ENCODE results near the gene LDHB.
"Not testable (repeated sequence)": the region's sequence is repeated elsewhere in the genome, so short reads cannot be mapped to it uniquely, and the experiment has no call there.

Gene LDHB

DNA sequence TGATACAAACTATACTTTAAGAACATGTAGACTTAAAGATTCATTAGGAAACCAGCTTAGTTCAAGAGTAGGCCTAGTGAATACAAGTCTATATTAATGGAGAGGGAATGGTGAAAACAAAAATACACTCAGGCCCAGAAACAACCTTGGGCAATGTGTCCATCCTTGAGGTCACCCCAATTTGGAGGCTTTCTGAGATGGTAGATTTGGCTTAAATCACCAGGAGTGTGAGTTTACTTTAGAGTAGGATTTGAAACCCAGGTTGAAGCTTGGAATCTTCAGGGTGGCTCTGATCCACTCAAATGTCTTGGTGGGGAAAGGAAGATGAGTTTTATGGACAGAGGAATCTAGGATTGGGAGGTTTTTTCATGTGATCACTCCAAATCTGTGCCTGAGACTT, 10.5 kb downstream of the LDHB start:
- TF ChIP-seq Cebpa-rat (IDR thresholded peaks at IDR 0.05), result no peak
- Histone ChIP-seq H3K27me3 (no peaks in the 10 kb centered on the region), H3K9me3 (no peaks in the 10 kb centered on the region), H3K4me2 (no peak overlapping the region), H4K20me1 (peaks cover 87% of the 10 kb centered on the region), H3K4me3 (no peak overlapping the region), H3K4me1 (no peaks in the 10 kb centered on the region), H3K27ac (no peak overlapping the region), H3K36me3 (peaks cover 97% of the 10 kb centered on the region), H3K9ac (no peak overlapping the region)

DNA sequence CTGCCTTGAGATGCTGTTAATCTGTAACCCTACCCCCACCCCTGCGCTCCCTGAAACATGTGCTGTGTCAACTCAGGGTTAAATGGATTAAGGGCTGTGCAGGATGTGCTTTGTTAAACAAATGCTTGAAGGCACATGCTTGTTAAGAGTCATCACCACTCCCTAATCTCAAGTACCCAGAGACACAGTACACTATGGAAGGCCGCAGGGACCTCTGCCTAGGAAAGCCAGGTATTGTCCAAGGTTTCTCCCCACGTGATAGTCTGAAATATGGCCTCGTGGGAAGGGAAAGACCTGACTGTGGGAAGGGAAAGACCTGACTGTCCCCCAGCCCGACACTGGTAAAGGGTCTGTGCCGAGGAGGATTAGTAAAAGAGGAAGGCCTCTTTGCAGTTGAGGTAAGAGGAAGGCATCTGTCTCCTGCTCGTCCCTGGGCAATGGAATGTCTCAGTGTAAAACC, 12.6 kb downstream of the LDHB start:
- H3K27ac ChIP-seq, result not testable (repeated sequence)

DNA sequence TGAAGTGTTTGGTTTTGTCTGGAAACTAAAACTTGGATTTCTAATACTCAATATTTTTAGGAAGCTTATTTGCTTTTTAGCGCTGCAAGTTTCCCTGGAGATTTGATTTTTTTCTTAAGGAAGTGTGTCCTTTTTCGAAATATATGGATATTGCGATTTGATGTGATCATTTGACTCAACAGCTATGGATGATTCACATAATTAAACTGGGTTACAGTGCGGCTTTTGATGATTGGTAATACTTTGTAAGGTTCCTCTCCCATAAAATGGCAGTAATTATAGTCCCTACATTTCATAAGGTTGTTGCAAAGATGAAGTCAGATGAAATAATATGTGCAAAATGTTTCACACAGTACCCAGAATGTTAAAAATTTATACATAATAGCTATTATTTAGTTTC, 13.1 kb downstream of the LDHB start:
- no peak overlapping the region for H3K4me2 ChIP-seq
- H3K4me3 ChIP-seq, result no peak overlapping the region
- no peaks in the 10 kb centered on the region for H3K9me3 ChIP-seq
- H4K20me1 ChIP-seq, result peaks cover 83% of the 10 kb centered on the region
- no peaks in the 10 kb centered on the region for H3K27me3 ChIP-seq
- no peak for TF ChIP-seq Cebpa-rat (IDR thresholded peaks at IDR 0.05)
- H3K9ac ChIP-seq, result no peak overlapping the region
- H3K4me1 ChIP-seq, result no peaks in the 10 kb centered on the region
- H3K36me3 ChIP-seq, result peaks cover 94% of the 10 kb centered on the region
- no peak overlapping the region for H3K27ac ChIP-seq

More for the DNA sequence above, 12.6 kb downstream of the LDHB start:
- not testable (repeated sequence) for H3K4me3 ChIP-seq, H3K27me3 ChIP-seq, H3K4me1 ChIP-seq, H3K4me2 ChIP-seq, H3K9ac ChIP-seq, H3K9me3 ChIP-seq
- H3K36me3 ChIP-seq, result peaks cover 96% of the 10 kb centered on the region
- peaks cover 85% of the 10 kb centered on the region for H4K20me1 ChIP-seq

DNA sequence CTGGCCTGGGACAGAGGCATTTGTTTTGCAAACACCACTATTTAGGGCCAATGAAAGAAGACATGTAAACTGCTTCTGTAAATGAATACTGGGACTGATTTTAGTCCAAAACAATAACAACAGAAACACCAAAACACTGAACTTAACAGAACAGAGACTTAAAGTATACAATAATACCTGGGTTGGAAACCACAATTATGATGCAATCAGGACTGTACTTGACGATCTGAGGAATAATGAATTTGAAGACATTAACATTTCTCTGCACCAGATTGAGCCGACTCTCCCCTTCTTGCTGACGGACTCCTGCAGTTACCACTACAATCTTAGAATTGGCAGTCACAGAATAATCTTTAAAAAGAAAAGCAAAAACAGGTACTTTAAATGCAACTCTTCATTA, 13.9 kb downstream of the LDHB start:
- Histone ChIP-seq H3K36me3 (peaks cover 94% of the 10 kb centered on the region), H3K4me3 (no peak overlapping the region), H3K27me3 (no peaks in the 10 kb centered on the region), H3K9ac (no peak overlapping the region), H3K4me1 (no peaks in the 10 kb centered on the region), H3K27ac (no peak overlapping the region), H3K9me3 (no peaks in the 10 kb centered on the region), H4K20me1 (peaks cover 83% of the 10 kb centered on the region), H3K4me2 (no peak overlapping the region)
- TF ChIP-seq Cebpa-rat (IDR thresholded peaks at IDR 0.05), result no peak

DNA sequence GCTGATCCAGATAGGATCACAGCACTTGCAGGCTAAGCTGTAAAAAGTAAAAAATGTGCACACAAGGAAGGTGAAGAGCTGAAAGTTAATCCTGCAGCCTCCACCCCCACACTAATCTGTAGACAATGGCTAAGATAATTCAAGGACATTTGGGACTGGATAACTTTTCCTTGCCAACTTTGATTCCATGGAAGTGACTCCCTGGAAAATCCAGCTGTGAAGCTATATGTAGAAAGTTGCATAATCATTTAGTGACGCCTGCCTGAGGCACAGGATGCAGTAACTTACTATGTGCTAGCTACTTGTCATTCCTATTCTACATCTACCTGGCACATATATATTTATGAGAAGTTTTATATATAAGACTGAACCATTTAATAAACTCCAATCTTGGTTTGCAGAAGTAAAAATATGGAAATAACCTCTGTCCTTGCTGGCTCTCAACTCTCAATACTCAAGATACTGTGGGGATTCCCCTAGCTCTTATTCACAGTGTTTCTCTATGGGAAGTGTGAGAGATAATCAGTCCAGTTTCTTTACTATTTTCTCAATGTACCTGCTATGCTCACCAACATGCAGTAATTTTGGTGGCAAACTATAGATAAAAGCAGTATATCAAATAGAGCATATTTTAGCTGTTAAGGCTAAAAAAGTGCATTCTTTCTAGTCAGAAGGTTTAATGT, 14.8 kb downstream of the LDHB start:
- no peaks in the 10 kb centered on the region for H3K27me3 ChIP-seq
- no peak overlapping the region for H3K9ac ChIP-seq
- H3K9me3 ChIP-seq, result no peaks in the 10 kb centered on the region
- no peak overlapping the region for H3K4me3 ChIP-seq
- no peak for TF ChIP-seq Cebpa-rat (IDR thresholded peaks at IDR 0.05)
- H4K20me1 ChIP-seq, result peaks cover 83% of the 10 kb centered on the region
- H3K4me1 ChIP-seq, result no peaks in the 10 kb centered on the region
- H3K36me3 ChIP-seq, result peaks cover 94% of the 10 kb centered on the region
- no peak overlapping the region for H3K27ac ChIP-seq
- no peak overlapping the region for H3K4me2 ChIP-seq

DNA sequence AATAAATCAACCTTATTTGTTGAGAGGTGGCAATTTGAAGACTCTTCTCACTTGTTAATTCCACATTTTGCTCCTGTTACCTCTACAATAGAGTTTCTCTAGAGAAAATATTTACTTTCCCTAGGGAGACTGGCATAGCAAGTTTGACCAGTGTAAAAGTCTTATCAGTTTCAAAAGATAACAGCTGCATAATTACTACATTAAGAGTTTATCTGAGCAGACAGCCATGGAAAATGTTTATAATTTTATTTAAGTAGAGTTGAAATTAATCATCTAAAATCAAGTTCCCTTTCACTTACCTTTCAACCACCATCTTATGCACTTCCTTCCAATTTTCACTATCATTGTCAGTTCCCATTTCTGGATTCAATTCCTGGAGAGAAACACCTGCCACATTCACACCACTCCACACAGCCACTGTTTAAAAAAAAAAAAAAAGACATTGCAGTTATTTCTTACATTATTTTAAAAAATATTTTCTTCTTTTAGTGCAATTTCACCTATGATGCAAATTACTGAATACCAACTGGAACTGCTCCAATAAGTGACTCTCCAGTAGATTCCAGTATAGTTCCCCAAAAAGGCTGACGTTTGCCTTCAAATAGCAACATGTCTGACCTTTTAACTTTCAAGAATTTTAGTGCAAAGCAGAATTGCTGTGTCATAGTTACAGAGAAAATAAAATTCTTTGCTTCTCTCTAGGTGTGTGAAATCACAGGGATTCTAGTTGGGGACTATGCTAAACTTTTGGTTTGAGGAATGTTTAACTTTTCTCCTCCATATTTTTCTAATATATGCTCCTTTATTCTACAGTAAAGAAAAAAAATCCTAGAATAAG, 19.4 kb downstream of the LDHB start:
- no peak for TF ChIP-seq Cebpa-rat (IDR thresholded peaks at IDR 0.05)
- Histone ChIP-seq H3K9ac (no peak overlapping the region), H4K20me1 (peaks cover 86% of the 10 kb centered on the region), H3K4me3 (no peak overlapping the region), H3K27me3 (no peaks in the 10 kb centered on the region), H3K9me3 (no peaks in the 10 kb centered on the region), H3K36me3 (peaks cover 93% of the 10 kb centered on the region), H3K27ac (no peak overlapping the region), H3K4me2 (no peak overlapping the region), H3K4me1 (no peaks in the 10 kb centered on the region)

DNA sequence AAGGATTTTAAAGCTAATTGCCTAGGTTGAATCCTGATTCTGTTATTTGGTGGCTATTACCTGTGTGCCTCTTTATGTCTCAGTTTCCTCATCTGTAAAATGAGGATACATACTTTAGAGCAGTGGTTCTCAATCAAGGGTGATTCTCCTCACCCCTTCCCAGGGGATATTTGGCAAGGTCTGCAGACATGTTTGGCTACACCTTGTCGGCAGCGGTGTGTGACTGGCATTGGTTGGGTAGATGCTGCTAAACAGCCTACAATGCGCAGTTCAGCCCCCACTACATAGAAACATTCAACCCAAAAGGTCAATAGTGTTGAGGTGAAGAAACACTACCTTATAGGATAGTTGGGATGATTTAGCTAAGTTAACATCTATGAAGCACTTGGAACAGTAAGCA, 23.4 kb downstream of the LDHB start:
- no peak for TF ChIP-seq Cebpa-rat (IDR thresholded peaks at IDR 0.05)
- Histone ChIP-seq H3K27me3 (no peaks in the 10 kb centered on the region), H3K4me2 (no peak overlapping the region), H4K20me1 (peaks cover 50% of the 10 kb centered on the region), H3K4me3 (no peak overlapping the region), H3K9me3 (no peaks in the 10 kb centered on the region), H3K9ac (no peak overlapping the region), H3K36me3 (peaks cover 60% of the 10 kb centered on the region), H3K4me1 (no peaks in the 10 kb centered on the region), H3K27ac (no peak overlapping the region)

DNA sequence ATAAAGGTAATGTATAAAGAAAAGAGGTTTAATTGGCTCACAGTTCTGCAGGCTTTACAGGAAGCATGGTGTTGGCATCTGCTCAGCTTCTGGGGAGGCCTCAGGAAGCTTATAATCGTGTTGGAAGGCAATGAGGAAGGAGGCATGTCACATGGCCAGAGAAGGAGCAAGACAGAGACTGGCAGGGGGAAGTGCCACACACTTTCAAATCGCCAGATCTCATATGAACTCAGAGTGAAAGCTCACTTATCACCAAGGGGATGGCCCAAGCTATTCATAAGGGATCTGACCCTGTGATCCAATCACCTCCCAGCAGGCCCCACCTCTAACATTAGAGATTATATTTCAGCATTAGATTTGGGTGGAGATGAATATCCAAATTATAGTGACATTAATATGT, 26.3 kb downstream of the LDHB start:
- no peak overlapping the region for H3K4me3 ChIP-seq
- H3K27ac ChIP-seq, result no peak overlapping the region
- peaks cover 31% of the 10 kb centered on the region for H3K36me3 ChIP-seq
- no peak overlapping the region for H3K9ac ChIP-seq
- TF ChIP-seq Cebpa-rat (IDR thresholded peaks at IDR 0.05), result no peak
- no peaks in the 10 kb centered on the region for H3K9me3 ChIP-seq
- H3K4me1 ChIP-seq, result no peaks in the 10 kb centered on the region
- no peak overlapping the region for H3K4me2 ChIP-seq
- peaks cover 22% of the 10 kb centered on the region for H4K20me1 ChIP-seq
- no peaks in the 10 kb centered on the region for H3K27me3 ChIP-seq

DNA sequence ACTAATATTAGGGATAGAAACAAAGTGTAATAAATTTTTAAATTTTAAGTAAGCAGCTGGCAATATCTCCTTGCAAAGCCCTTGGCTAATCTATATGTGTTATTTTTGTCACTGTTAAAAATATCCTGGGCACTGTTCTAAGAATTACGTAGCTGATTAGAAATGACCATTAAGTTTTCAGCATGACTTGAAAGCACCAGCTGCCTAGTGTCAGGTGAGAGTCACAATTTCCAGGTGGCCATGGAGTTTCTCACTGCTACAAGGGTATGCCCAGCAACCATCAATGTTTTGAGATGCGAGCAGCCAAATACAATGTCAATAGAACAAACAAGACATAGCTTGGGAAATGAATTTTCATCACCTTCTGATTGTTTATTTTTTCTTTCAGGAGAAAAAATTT, 29.7 kb downstream of the LDHB start:
- H3K4me3 ChIP-seq, result no peak overlapping the region
- no peaks in the 10 kb centered on the region for H3K36me3 ChIP-seq
- H3K27ac ChIP-seq, result no peak overlapping the region
- TF ChIP-seq Cebpa-rat (IDR thresholded peaks at IDR 0.05), result no peak
- no peaks in the 10 kb centered on the region for H3K9me3 ChIP-seq
- H3K4me1 ChIP-seq, result no peaks in the 10 kb centered on the region
- H4K20me1 ChIP-seq, result no peaks in the 10 kb centered on the region
- no peak overlapping the region for H3K4me2 ChIP-seq
- no peaks in the 10 kb centered on the region for H3K27me3 ChIP-seq
- H3K9ac ChIP-seq, result no peak overlapping the region

DNA sequence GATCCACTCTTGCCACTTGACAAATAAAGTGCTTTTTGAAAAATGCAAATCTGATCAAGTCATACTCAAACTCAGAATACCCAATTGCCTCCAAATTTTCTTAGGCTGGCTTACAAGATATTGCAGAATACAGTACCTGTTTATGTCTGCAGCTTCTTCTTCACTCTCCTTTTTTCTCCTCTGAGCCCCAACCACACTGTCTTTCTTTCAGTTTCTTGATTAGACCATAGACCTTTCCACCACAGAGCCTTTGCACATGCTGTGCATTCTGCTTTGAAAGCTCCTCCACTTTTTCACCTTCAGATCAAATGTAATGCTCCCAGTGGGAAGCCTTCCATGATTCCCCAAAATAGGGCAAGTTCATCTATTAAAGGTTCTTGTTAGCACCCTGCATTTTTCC, 39.1 kb downstream of the LDHB start:
- Histone ChIP-seq H3K9ac (no peak overlapping the region), H3K4me3 (no peak overlapping the region), H3K9me3 (no peaks in the 10 kb centered on the region), H3K4me1 (no peaks in the 10 kb centered on the region), H3K4me2 (no peak overlapping the region), H4K20me1 (no peaks in the 10 kb centered on the region), H3K27me3 (no peaks in the 10 kb centered on the region), H3K27ac (no peak overlapping the region), H3K36me3 (no peaks in the 10 kb centered on the region)
- no peak for TF ChIP-seq Cebpa-rat (IDR thresholded peaks at IDR 0.05)
